HG02763 (cell line): Measurements from ENCODE around the gene ZGLP1.
A peak's percentile ranks its signal among the peaks of the same experiment; 100 is the strongest.

Source experiments
- ATAC-seq: cut with Tn5 transposase; IDR thresholded peaks from one replicate; pipeline ENCODE4 v1.9.1; 2021; ENCODE audit warnings: mild to moderate bottlenecking, moderate library complexity; ENCODE audit not compliant: unreplicated experiment

The ZGLP1 gene

DNA sequence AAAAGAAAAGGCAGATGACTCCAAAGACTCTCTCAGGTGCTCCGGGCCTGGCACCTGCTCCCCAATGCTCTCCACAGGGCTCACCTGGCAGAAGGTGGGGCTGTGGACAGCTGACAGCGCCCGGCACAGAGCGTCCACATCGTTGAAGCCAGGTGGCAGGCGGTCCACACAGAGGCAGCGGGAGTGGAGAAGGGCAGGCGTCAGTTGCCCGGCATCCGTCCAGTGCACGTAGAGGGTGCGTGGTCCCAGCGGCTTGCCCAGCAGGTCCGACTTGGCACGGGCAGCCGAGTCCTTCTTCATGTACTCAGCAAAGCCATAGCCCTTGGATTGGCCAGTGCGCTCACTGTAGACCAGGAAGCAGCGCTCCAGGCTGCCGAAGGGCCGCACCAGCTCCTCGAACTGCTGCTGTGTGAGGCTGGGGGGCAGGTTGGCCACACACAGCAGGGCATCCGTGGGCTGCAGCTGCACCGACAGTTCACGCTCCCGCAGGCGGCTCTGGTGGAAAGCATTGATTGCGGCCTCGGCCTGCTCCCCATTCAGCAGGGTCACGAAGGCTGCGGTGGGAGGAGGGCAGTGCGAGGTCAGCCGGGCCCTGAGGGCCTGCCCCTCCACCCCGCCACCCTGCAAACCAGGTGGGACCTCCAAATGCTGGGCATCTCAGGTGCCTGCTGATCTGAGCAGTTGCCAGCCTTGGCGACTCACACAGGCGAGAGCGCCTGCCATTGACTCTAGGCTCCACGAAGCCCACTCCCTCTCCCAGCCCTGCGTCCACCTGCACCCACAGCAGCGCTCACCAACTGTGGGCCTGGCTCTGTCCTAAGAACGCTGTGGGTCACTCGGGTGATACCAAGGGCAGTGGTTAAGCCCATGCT is 19.2 kb upstream of the ZGLP1 start:
- ATAC-seq, result no peak

DNA sequence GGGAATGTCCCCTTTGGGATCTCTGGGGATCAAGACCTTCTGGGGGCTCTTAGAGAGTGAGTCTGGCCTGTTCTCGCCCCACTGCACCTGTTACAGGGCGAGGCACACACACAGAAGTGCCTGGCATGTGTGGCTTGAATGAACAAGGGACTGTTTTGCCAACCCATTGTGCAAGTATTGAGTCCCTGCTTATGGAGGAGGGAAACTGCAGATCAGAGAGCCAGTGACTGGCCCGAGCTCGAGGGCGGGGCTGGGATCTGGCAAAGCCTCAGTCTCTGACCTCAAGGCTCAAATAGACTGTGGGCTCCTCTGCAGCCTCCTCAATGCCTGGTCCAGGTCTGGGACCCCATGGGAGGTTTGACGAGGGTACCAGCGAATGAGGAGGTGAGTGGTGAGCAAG is 18.2 kb upstream of the ZGLP1 start:
- ATAC-seq, result no peak

GRCh38 chr19:10325732-10326131 is 16.1 kb upstream of the ZGLP1 start:
- ATAC-seq, result no peak

DNA sequence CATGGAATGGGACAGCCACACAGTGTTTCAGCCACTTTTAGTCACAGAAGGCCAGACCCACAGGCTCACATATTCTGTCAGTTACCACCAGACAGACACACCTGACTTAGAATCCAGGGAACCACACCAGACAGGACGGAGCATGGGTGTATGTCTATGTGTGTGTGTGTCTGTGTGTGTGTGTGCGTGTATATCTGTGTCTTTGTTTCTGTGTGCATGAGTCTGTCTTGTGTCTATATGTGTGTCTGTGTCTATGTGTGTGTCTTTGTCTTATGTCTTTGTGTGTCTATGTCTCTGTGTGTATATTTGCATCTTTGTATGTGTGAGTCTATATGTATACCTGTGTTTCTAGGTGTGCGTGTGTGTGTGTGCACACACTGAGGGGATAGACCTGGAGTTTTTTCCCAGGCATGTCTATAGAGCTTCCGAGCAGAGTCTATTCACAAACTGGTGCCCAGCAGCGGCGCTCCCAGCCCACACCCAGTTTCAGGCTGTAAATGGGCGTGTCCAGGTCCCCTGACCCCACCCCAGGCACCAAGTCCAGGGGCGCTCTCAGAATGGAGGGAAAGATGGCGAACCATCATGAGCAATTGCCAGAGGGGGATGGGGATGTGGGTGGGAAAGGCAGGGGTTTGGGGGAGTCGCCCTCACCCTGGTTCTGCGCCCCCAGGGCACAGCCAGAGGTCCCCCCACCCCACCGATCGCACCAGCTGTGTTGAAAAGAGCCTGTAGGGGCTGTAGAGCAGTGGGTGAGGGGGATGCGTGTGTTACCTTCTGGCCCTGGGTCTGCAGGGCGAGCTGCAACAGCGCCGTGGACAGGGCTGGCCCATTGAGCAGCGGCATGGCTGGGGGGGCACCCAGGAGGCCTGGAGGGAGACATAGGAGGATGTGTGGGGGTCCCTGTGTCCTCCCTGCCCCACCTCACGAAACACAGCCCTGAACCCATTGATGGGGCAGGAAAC is 12.5 kb upstream of the ZGLP1 start:
- no peak for ATAC-seq

DNA sequence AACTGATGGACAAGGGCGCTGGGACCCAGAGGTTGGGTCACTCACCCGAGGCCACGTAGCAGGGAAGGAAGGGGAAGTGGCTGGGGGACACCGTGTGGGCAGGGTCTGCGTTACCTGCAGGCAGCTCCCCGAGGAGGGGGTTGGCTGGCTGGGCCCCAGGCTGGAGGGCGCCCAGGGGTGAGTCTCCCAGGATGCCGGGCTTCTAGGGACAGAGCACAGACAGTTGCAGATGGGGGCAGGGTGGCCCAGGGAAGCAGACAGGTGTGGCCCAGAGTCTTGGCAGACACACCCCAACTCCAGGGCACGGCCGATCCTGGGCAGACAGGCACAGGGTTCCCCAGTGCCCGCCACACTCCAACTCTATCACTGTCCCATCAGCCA is 11.8 kb upstream of the ZGLP1 start:
- ATAC-seq, result no peak

GRCh38 chr19:10320602-10321416 is 11.2 kb upstream of the ZGLP1 start:
- no peak for ATAC-seq

- no peak for ATAC-seq
These were observed 9.4 kb upstream of the ZGLP1 start for GRCh38 chr19:10318807-10319682.

DNA sequence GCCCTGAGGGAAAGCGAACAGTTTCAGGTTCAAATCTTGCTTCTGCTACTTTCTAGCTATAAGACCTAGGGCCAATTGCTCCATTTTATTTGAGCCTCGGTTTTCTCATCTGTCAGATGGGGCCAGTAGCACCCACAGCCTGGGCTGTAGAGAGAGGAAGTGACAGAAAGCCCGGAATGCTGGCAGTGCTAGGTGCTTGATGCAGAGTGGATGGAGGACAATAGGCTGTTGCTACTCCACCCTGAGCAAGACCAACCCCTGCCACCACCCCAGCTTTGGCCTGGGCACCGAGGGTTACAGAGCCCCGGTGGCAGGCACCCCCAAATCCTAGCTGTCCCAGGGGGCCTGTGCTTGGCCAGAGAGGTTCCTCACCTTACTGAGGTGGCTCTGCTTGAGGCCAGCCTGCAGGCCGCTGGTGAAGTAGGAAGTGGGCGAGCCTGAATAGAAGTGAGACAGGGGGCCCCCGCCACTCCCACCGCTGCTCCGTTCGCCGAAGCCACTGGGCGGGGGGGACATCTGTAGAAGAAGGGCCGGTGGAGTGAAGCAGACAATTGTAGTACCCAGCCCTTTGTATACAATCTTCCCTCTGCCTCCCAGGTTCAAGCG is 8.3 kb upstream of the ZGLP1 start:
- no peak for ATAC-seq

- no peak for ATAC-seq
These were observed 7.6 kb upstream of the ZGLP1 start for GRCh38 chr19:10317045-10317856.

- no peak for ATAC-seq
These were observed 6.8 kb upstream of the ZGLP1 start for GRCh38 chr19:10316229-10317044.

DNA sequence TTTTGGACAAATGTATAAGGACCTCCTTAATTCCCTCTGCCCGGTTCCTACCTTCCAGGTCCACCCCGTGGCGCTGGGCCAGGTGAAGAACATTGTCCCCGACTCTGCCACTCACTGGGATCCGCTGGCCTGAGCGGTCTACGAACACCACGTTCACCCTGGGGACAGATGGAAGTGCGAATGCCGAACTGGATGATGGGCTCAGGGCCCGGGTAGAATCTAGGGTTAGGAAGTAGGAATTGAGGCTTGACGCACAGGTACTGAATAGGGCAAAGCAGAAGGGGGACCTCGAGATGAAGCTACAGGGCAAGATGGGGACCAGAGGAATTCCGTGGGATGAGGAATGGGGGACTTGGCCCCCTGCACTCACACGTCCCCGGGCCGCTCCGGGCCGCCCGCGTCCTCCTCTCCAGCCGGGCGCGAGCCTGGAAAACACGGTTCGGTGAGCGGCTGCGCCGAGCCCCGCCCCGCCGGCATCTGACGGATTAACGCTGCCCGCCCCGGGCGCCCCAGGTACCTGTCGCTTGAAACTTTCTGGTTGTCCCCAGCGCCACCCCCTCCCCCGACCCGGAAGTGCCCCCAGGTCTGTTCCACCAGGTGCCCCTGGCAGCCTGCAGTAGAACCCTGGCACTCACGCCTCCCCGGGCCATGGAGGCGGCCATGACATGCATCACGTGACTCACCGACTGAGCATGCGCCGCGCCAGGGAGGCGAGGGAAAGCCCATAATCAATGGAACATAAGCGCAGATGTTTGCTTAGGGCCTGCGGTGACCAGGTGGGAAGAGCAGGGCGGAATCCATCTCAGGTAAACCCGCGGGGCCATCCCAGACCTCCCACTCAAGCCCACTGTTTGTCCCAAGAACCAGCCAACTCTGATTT is 6.0 kb upstream of the ZGLP1 start, which contains the start of gene FDX2:
TSS of gene FDX2 (minus strand) at position 681 of the 880 bp plus-strand sequence. CDS start at position 662, 19 bp downstream.
- ATAC-seq, result peak; percentile 72

DNA sequence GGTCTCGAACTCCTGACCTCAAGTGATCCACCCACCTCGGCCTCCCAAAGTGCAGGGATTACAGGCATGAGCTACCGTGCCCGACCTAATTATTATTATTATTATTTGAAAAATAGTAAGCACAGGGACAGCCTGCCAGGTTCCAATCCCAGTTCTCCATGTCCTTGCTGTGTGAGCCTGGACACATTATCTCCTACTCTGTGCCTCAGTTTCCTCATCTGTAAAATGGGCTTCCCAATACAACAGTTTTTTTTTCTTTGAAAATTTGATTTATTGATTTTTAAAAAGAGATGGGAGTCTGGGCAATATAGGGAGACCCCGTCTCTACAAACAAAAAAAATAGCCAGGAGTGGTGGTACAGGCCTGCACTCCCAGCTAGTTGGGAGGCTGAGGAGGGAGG is 3.3 kb downstream of the ZGLP1 start:
- no peak for ATAC-seq

DNA sequence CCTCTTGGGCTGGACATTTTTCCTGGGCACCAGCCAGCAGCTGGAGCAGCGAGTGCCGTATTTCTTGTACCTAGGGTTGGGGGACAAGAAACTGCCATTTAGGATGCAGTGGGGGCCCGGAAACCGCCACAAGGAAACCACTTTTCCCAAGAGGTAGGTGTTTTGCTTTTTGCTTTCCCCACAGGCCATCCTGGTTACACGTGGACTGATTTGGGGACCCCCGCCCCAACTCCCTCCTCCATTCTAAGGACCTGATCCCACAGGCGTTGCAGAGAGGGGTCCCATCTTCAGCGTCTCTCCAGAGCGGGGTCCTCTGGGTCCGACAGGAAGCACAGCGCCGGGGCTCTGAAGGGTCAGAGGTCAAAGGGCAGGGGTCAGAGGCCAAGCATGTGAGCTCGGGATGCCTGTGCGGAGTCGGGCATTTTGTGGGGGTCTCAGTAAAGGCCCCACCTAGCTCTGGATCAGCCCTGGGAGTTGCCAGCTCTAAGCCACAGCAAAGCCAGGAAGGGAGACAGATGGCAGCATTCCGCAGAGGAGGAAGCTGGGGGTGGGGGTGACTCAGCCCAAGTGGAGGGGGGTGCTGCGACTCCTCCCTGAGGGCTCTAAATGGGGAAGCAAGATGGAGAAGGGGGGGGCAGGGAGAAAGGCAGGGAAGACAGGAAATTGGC is 4.3 kb downstream of the ZGLP1 start:
- no peak for ATAC-seq

- ATAC-seq, result no peak
These were observed 9.8 kb downstream of the ZGLP1 start for GRCh38 chr19:10299545-10300458.
